ENCODE results near the gene RIPOR3. TPM values are rescaled to one million over a fixed set of nuclear protein-coding genes. Genes with fewer than 3 reads are reported as not detected.
A peak's percentile ranks its signal among the peaks of the same experiment; 100 is the strongest.

Gene RIPOR3
- total RNA-seq, 2 experiments from 2014 or later: not detected

DNA sequence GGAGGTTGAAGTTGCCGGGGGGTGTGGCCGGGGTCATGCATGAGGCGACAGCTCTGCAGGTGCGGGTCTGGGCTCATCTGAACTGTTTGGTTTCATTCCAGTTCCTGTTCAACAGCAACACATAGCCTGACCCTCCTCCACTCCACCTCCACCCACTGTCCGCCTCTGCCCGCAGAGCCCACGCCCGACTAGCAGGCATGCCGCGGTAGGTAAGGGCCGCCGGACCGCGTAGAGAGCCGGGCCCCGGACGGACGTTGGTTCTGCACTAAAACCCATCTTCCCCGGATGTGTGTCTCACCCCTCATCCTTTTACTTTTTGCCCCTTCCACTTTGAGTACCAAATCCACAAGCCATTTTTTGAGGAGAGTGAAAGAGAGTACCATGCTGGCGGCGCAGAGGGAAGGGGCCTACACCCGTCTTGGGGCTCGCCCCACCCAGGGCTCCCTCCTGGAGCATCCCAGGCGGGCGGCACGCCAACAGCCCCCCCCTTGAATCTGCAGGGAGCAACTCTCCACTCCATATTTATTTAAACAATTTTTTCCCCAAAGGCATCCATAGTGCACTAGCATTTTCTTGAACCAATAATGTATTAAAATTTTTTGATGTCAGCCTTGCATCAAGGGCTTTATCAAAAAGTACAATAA lies 108.6 kb downstream of the RIPOR3 start:
- no peak overlapping the region for H3K27ac Mint-ChIP-seq
- ChIA-PET CTCF (no interaction called here), POLR2A (no interaction called here)
- no peaks in the 10 kb centered on the region for H3K9me3 Mint-ChIP-seq (ENCODE audit: insufficient read depth)
- peaks cover 77% of the 10 kb centered on the region for H3K36me3 Mint-ChIP-seq (ENCODE audit: low read depth)
- no peaks in the 10 kb centered on the region for H3K27me3 Mint-ChIP-seq (ENCODE audit: low read depth)
- DNase-seq (no peak), ATAC-seq (no peak)
- H3K4me3 Mint-ChIP-seq: no peak overlapping the region
- H3K4me1 Mint-ChIP-seq (ENCODE audit: low read depth): peaks cover 3% of the 10 kb centered on the region

GRCh38 chr20:50582092-50582491 lies 109.2 kb downstream of the RIPOR3 start:
- POLR2A ChIA-PET: no interaction called here
- DNase-seq (no peak), ATAC-seq (no peak)
- Mint-ChIP-seq H3K27me3 (ENCODE audit: low read depth) (no peaks in the 10 kb centered on the region), H3K36me3 (ENCODE audit: low read depth) (peaks cover 80% of the 10 kb centered on the region), H3K4me3 (no peak overlapping the region), H3K27ac (no peak overlapping the region), H3K9me3 (ENCODE audit: insufficient read depth) (no peaks in the 10 kb centered on the region), H3K4me1 (ENCODE audit: low read depth) (peaks cover 3% of the 10 kb centered on the region)
- CTCF ChIA-PET: no interaction called here

DNA sequence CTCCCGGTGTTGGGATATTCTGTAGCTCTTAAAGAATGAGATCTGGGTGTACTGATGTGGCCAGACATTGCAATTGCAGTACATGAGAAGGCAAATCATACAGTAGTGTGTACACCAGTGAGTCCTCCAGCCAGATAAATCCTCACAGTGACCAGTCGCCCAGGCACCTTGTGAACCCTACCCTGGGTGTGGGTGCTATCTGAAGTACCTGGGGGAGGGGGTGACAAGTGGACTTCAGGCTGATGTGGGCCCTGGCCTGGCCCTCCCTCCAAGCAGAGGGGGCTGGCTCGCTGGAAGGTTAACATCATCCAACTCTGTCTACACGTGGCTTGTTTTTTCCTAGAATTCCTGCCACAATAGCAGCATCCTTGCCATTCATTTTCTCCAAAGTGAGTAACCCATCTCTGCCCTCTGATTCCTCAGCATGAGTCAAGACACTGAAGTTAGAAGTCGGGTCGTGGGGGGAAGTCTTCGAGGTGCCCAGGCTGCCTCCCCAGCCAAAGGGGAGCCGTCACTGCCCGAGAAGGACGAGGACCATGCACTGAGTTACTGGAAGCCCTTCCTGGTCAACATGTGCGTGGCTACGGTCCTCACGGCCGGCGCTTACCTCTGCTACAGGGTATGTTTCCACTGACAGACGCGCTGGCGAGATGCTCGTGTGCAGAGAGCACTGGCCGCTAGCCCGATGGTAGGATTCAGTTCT lies 110.3 kb downstream of the RIPOR3 start:
- Mint-ChIP-seq H3K4me1 (ENCODE audit: low read depth) (peaks cover 3% of the 10 kb centered on the region), H3K27ac (no peak overlapping the region), H3K9me3 (ENCODE audit: insufficient read depth) (no peaks in the 10 kb centered on the region), H3K36me3 (ENCODE audit: low read depth) (peaks cover 77% of the 10 kb centered on the region), H3K4me3 (no peak overlapping the region), H3K27me3 (ENCODE audit: low read depth) (no peaks in the 10 kb centered on the region)
- ATAC-seq (no peak), DNase-seq (no peak)
- CTCF ChIA-PET: interaction anchor here (2.5 kb wide), 1 partner anchor 102 kb away, joined by 9 read pairs; no protein-coding TSS in a partner anchor
- POLR2A ChIA-PET: no interaction called here

GRCh38 chr20:50580016-50580747 lies 111.2 kb downstream of the RIPOR3 start:
- H3K4me1 Mint-ChIP-seq (ENCODE audit: low read depth): peaks cover 3% of the 10 kb centered on the region
- peak overlapping the region; percentile 14 for H3K27ac Mint-ChIP-seq
- ATAC-seq (peak; percentile 52), DNase-seq (peak; percentile 60)
- H3K27me3 Mint-ChIP-seq (ENCODE audit: low read depth): no peaks in the 10 kb centered on the region
- no peak overlapping the region for H3K4me3 Mint-ChIP-seq
- no peaks in the 10 kb centered on the region for H3K9me3 Mint-ChIP-seq (ENCODE audit: insufficient read depth)
- ChIA-PET POLR2A (no interaction called here), CTCF (interaction anchor here (0.6 to 2.5 kb wide), 20 partner anchors 8 to 392 kb away, joined by 3 to 22 read pairs (median 5); no protein-coding TSS in a partner anchor)
- H3K36me3 Mint-ChIP-seq (ENCODE audit: low read depth): peaks cover 77% of the 10 kb centered on the region

DNA sequence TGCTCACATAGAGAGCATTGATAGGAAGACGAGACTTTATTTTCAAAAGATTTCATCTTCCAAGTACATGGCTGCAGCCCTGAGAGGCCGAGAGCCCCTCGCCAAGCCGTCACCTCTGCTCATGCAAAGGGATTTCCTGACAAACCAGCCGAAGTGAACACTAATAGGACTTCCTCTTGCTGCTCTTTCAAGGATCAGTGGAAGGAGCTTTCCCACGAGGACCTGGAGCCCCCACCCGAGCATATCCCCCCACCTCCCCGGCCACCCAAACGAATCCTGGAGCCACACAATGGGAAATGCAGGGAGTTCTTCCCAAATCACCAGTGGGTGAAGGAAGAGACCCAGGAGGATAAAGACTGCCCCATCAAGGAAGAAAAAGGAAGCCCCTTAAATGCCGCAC lies 111.8 kb downstream of the RIPOR3 start:
- DNase-seq: no peak
- POLR2A ChIA-PET: interaction anchor here (1.2 kb wide), 1 partner anchor 116 kb away, joined by 3 read pairs; no protein-coding TSS in a partner anchor
- peaks cover 8% of the 10 kb centered on the region for H3K4me1 Mint-ChIP-seq (ENCODE audit: low read depth)
- no peak for ATAC-seq
- no peak overlapping the region for H3K4me3 Mint-ChIP-seq
- no peak overlapping the region for H3K27ac Mint-ChIP-seq
- CTCF ChIA-PET: interaction anchor here (0.6 to 2.5 kb wide), 23 partner anchors 8 to 391 kb away, joined by 3 to 22 read pairs (median 5); partner anchors contain the start of gene PTPN1
- H3K9me3 Mint-ChIP-seq (ENCODE audit: insufficient read depth): no peaks in the 10 kb centered on the region
- H3K27me3 Mint-ChIP-seq (ENCODE audit: low read depth): no peaks in the 10 kb centered on the region
- H3K36me3 Mint-ChIP-seq (ENCODE audit: low read depth): peaks cover 79% of the 10 kb centered on the region

- no peak overlapping the region for H3K4me3 Mint-ChIP-seq
- no peak overlapping the region for H3K27ac Mint-ChIP-seq
- H3K4me1 Mint-ChIP-seq (ENCODE audit: low read depth): peaks cover 10% of the 10 kb centered on the region
- CTCF ChIA-PET: interaction anchor here (0.7 to 2.5 kb wide), 17 partner anchors 10 to 391 kb away, joined by 3 to 22 read pairs (median 5); no protein-coding TSS in a partner anchor
- POLR2A ChIA-PET: interaction anchor here (1.2 kb wide), 1 partner anchor 115 kb away, joined by 3 read pairs; no protein-coding TSS in a partner anchor
- no peaks in the 10 kb centered on the region for H3K27me3 Mint-ChIP-seq (ENCODE audit: low read depth)
- ATAC-seq (no peak), DNase-seq (no peak)
- no peaks in the 10 kb centered on the region for H3K9me3 Mint-ChIP-seq (ENCODE audit: insufficient read depth)
- peaks cover 81% of the 10 kb centered on the region for H3K36me3 Mint-ChIP-seq (ENCODE audit: low read depth)
Measured at GRCh38 chr20:50578778-50579165, 112.6 kb downstream of the RIPOR3 start.

GRCh38 chr20:50578061-50578777 lies 113.1 kb downstream of the RIPOR3 start:
- Mint-ChIP-seq H3K27ac (no peak overlapping the region), H3K36me3 (ENCODE audit: low read depth) (peaks cover 79% of the 10 kb centered on the region), H3K4me3 (no peak overlapping the region), H3K9me3 (ENCODE audit: insufficient read depth) (no peaks in the 10 kb centered on the region), H3K4me1 (ENCODE audit: low read depth) (peaks cover 8% of the 10 kb centered on the region), H3K27me3 (ENCODE audit: low read depth) (no peaks in the 10 kb centered on the region)
- ChIA-PET POLR2A (interaction anchor here (1.2 kb wide), 1 partner anchor 114 kb away, joined by 3 read pairs; no protein-coding TSS in a partner anchor), CTCF (interaction anchor here (0.7 to 9.2 kb wide), 11 partner anchors 10 to 390 kb away, joined by 3 to 158 read pairs (median 8); partner anchors contain the start of gene PTPN1)
- ATAC-seq (no peak), DNase-seq (no peak)

- H3K4me1 Mint-ChIP-seq (ENCODE audit: low read depth): peaks cover 13% of the 10 kb centered on the region
- CTCF ChIA-PET: interaction anchor here (0.6 to 9.2 kb wide), 6 partner anchors 11 to 606 kb away, joined by 3 to 158 read pairs (median 19); partner anchors contain the start of gene PTPN1
- no peak overlapping the region for H3K4me3 Mint-ChIP-seq
- peaks cover 74% of the 10 kb centered on the region for H3K36me3 Mint-ChIP-seq (ENCODE audit: low read depth)
- no peaks in the 10 kb centered on the region for H3K27me3 Mint-ChIP-seq (ENCODE audit: low read depth)
- ATAC-seq (no peak), DNase-seq (no peak)
- H3K9me3 Mint-ChIP-seq (ENCODE audit: insufficient read depth): no peaks in the 10 kb centered on the region
- no peak overlapping the region for H3K27ac Mint-ChIP-seq
- POLR2A ChIA-PET: no interaction called here
Measured at GRCh38 chr20:50577175-50578018, 113.9 kb downstream of the RIPOR3 start.

DNA sequence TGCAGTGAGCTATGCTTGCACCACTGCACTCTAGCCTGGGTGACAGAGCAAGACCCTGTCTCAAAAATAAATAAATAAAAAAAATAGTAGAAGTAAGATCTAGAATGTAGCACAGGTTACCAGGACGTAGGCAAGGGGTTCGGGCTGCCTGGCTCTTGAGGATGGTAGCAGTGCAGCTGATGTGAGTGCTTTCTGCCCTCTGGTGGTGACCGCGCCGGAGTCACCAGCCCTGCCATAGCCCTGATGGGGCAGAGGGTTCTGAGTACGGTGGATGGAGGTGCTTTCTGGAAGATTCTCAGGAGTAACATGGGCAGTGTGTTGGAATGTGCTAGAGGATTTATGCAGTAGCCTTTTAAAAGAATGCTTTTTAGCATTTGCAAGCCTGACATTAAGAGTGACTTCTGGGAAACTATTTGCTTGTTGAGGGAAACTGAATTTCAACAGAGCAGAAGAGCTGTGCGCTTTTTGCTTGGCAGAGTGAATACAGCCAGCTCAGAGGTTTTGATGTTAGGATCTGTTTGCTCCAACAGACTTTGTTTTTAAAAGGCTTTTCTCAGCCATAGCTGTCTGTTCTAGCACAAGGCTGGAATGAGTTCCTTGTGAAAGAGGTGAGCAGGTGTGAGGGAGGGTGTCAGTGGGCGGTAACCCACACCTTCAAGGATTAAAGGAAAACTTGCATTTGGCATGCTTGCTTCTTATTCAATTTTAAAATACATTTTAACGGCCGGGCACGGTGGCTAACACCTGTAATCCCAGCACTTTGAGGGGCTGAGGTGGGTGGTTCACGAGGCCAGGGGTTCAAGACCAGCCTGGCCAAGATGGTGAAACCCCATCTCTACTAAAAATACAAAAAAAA lies 115.2 kb downstream of the RIPOR3 start:
- H3K36me3 Mint-ChIP-seq (ENCODE audit: low read depth): peaks cover 69% of the 10 kb centered on the region
- peak overlapping the region; percentile 62 for H3K27ac Mint-ChIP-seq
- CTCF ChIA-PET: interaction anchor here (0.6 to 9.2 kb wide), 28 partner anchors 10 to 605 kb away, joined by 3 to 158 read pairs (median 5); partner anchors contain the start of gene PTPN1
- ATAC-seq (peak; percentile 88), DNase-seq (peak; percentile 74)
- peaks cover 22% of the 10 kb centered on the region for H3K4me1 Mint-ChIP-seq (ENCODE audit: low read depth)
- H3K9me3 Mint-ChIP-seq (ENCODE audit: insufficient read depth): no peaks in the 10 kb centered on the region
- H3K27me3 Mint-ChIP-seq (ENCODE audit: low read depth): no peaks in the 10 kb centered on the region
- H3K4me3 Mint-ChIP-seq: no peak overlapping the region
- POLR2A ChIA-PET: interaction anchor here (1.3 kb wide), 1 partner anchor 66 kb away, joined by 3 read pairs; the partner anchor contains the start of gene PTPN1

DNA sequence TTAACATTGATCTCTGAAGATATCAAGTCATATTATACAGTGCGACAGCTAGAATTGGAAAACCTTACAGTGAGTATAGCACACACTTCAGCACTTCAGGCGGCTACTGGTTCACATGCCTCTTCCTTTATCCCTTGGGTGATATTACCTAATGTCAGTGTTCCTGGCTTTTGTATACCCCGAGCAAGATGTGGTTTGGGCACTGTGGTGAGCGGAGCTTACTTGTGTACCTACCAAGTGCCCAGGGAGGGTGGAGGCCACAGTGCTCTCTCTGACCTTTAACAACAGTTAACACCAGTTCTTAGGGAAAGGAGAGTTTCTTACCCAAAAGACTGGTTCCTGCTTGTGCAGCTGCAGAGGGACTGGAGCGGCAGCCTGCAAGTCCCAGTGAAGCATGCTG lies 116.8 kb downstream of the RIPOR3 start:
- peak overlapping the region; percentile 52 for H3K27ac Mint-ChIP-seq
- DNase-seq (no peak), ATAC-seq (no peak)
- H3K4me1 Mint-ChIP-seq (ENCODE audit: low read depth): peaks cover 37% of the 10 kb centered on the region
- ChIA-PET POLR2A (interaction anchor here (0.6 to 1.3 kb wide), 3 partner anchors 61 to 427 kb away, joined by 3 read pairs; partner anchors contain the start of gene PTPN1), CTCF (interaction anchor here (0.7 to 9.2 kb wide), 17 partner anchors 10 to 270 kb away, joined by 3 to 158 read pairs (median 8); partner anchors contain the start of gene PTPN1)
- no peaks in the 10 kb centered on the region for H3K9me3 Mint-ChIP-seq (ENCODE audit: insufficient read depth)
- H3K36me3 Mint-ChIP-seq (ENCODE audit: low read depth): peaks cover 65% of the 10 kb centered on the region
- H3K4me3 Mint-ChIP-seq: no peak overlapping the region
- no peaks in the 10 kb centered on the region for H3K27me3 Mint-ChIP-seq (ENCODE audit: low read depth)

All from activated CD8-positive, alpha-beta T cell treated with anti-CD3 and anti-CD28 coated beads, Interleukin-2, amount 10 ng/mL, durations not matched to agents 7 days and 5 days (primary cell).